ACHN (cell line): ENCODE measurements around the gene MLXIP.
"Not testable (repeated sequence)": the region's sequence is repeated elsewhere in the genome, so short reads cannot be mapped to it uniquely, and the experiment has no call there.

Source experiments
- DNase-seq: peaks from one replicate; pipeline ENCODE4 v3.0.0-alpha.2; 2015
- in situ Hi-C: cut with HindIII; loops from 2 replicates; pipeline ENCODE4 v1.10.0; 2017; ENCODE audit warnings: low sequenced_read_pairs, low pct_ligation_motif_present, low pct_unique_long_range_greater_than_20kb

MLXIP gene

GRCh38 chr12:122160761-122161160 is 82.2 kb downstream of the MLXIP start:
- in situ Hi-C loops, result no loop called here
- DNase-seq, result no peak

GRCh38 chr12:122161682-122162081 is 83.1 kb downstream of the MLXIP start:
- no peak for DNase-seq
- in situ Hi-C loops, result no loop called here

GRCh38 chr12:122162976-122163375 is 84.4 kb downstream of the MLXIP start:
- in situ Hi-C loops, result no loop called here
- no peak for DNase-seq

GRCh38 chr12:122166422-122167349 is 88.1 kb downstream of the MLXIP start:
- in situ Hi-C loops, result no loop called here
- no peak for DNase-seq

GRCh38 chr12:122167356-122167925 is 88.9 kb downstream of the MLXIP start:
- no peak for DNase-seq
- in situ Hi-C loops, result no loop called here

GRCh38 chr12:122168492-122168891 is 89.9 kb downstream of the MLXIP start:
- no peak for DNase-seq
- in situ Hi-C loops, result no loop called here

GRCh38 chr12:122171399-122171798 is 92.8 kb downstream of the MLXIP start:
- DNase-seq, result no peak
- in situ Hi-C loops, result no loop called here

GRCh38 chr12:122172262-122172939 is 93.8 kb downstream of the MLXIP start:
- no peak for DNase-seq
- in situ Hi-C loops, result no loop called here

GRCh38 chr12:122174155-122174845 is 95.7 kb downstream of the MLXIP start, which contains the start of gene IL31:
IL31 (minus strand) TSS chr12:122174221; CDS start chr12:122174172, 49 bp downstream.
- in situ Hi-C loops, result no loop called here
- no peak for DNase-seq

- DNase-seq, in situ Hi-C loops: not testable (repeated sequence)
Observed at GRCh38 chr12:122176473-122176872, 97.9 kb downstream of the MLXIP start.

GRCh38 chr12:122182887-122183587 is 104.5 kb downstream of the MLXIP start, which contains the start of gene LRRC43:
LRRC43 (plus strand) TSS chr12:122183123; CDS start chr12:122183145, 22 bp downstream.
- in situ Hi-C loops, result no loop called here
- no peak for DNase-seq

GRCh38 chr12:122183588-122183940 is 105.0 kb downstream of the MLXIP start:
- DNase-seq, result no peak
- in situ Hi-C loops, result no loop called here

GRCh38 chr12:122184517-122184916 is 106.0 kb downstream of the MLXIP start:
- DNase-seq, result no peak
- in situ Hi-C loops, result no loop called here

- no peak for DNase-seq
- in situ Hi-C loops, result no loop called here
Observed at GRCh38 chr12:122185079-122185478, 106.5 kb downstream of the MLXIP start.

GRCh38 chr12:122185494-122186082 is 107.0 kb downstream of the MLXIP start:
- in situ Hi-C loops, result no loop called here
- DNase-seq, result no peak

GRCh38 chr12:122187466-122187865 is 108.9 kb downstream of the MLXIP start:
- no peak for DNase-seq
- in situ Hi-C loops, result no loop called here

GRCh38 chr12:122189626-122190475 is 111.3 kb downstream of the MLXIP start:
- in situ Hi-C loops, result no loop called here
- DNase-seq, result no peak
